HG02610 (cell line): ENCODE data around the gene CCDC120.

Experiments used
- ATAC-seq: cut with Tn5 transposase; IDR thresholded peaks from one replicate; pipeline ENCODE4 v1.9.1; 2021; ENCODE audit warnings: mild to moderate bottlenecking, moderate library complexity; ENCODE audit not compliant: unreplicated experiment

CCDC120 gene

DNA sequence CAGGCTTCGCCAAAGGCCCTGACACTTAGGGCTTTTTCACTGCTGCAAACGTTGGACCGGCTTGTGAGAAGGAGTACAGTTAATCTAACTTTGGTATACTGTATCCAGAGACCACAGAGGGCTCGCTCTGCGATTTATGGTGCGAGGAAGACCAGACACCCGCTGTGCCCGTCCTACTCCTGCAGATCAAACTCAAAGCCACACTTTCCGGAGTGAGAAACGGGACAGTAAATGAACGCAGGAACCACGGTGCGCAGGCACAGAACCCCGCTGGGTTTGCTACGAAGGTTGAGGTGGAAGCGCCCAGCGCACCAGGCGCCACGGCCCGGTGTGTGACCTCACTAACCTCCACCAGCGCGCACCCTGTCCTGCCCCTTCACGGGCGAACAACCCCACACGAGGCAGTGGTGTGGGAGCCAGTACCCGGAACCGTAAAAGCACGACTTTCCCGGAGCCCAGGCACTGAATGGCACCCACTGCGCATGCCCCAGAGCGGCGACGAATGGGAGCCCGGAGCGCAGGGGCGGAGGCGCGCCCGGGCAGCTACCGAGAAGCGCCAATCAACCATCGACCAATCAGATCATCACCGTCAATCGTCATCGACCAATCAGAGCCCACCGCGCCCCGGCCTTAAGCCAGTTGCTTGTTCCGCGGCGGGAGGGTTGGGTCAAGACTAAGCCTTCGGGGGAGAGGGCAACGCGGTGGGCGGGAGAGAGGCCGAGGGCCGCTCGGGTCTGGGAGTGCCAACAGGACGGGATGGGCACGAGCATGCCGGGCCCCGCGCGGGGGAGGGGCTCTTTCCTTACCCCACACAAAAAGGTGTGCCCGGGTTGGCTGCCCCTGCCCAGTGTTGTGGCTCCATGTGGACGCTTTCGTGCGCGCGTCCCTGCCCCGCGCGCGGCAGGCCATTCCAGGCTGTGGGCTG, 42.2 kb downstream of the CCDC120 start:
- ATAC-seq = peak; percentile 98

DNA sequence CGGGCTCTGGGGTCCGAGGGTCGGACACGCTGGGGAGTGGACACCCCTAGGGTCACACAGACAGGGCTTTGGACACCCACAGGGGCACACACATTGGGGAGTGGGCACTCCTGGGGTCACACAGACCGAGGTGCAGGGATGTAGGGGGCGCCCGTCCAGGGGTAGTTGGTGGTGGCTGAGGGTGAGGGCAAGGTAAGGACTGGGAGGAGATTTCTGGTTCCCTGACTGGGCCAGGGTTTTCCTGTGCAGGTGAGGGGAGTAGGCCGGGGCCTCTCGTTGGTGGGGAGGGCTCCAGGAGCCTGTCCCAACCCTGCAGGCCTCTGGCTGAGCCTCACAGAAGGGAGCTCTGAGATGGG, 42.8 kb downstream of the CCDC120 start:
- ATAC-seq = no peak

DNA sequence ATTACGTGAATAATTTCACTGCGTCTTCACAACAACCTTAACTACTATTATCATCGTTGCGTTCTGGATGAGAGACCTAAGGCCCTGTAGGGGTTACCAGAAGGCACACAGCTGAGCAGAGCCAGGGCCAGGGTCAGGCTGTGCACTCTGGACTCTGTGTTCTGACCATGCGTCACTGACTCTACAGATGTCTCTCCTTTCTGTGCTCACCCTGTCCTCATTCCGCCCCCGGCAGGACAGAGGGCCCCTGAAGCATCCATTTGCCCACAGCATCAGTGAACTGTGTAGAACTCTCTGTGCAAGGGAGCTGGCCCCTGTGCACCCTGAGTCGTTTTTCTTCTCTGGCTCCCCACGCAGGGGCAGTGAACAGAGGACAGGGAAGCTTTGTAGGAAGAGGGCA, 43.4 kb downstream of the CCDC120 start:
- ATAC-seq = no peak

DNA sequence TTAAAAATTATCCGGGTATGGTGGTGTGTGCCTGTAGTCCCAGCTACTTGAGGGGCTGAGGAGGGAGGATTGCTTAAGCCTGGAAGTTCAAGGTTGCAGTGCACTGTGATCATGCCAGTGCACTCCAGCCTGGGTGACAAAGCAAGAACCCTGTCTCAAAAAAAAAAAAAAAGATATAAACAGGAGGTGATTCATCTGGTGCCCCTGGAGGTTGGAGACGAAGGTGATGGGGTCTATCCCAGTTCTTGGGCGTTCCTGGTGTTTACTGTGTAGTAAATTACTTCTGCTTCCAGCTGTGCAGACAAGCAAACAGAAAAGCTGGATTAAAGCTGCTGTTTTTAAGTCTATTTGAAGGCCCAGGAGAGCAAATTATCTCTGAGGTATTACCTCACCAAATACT, 44.8 kb downstream of the CCDC120 start:
- ATAC-seq = no peak

DNA sequence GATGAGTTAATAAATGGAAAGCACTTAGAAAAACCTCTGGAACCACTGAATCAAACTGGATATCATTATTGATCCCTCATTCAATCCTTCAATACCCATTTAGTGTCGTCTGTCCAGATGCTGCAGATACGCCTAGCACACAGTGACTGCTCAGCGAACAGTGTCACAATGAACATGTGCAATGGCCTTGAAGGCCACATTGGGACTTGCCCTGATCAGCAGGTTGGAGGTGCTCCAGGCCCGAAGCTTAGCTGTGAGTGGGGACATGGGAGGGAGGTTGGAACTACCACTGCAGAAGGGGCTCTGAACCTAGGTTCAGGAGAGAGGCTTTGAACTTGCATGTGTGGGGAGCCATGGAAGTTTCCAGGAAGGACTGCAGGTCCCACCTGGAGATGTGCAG, 47.5 kb downstream of the CCDC120 start:
- ATAC-seq = no peak

DNA sequence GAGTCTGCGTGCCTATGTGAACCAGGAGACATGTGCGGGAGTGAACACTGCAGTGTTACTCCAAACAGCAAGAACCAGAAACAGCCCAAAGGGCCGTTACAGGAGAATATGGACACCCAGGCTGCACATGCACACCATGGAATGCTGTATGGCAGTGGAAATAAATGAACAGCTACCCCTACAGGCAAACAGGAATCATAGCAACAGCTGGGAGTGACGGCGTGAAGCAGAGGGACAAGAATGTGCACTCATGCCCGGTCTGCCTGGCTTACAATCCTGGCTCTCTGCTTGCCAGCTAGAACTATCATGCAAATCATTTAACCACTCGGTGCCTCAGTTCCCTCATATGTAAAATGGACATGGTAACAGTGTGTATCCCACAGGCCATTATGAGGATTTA, 48.1 kb downstream of the CCDC120 start:
- ATAC-seq = no peak

DNA sequence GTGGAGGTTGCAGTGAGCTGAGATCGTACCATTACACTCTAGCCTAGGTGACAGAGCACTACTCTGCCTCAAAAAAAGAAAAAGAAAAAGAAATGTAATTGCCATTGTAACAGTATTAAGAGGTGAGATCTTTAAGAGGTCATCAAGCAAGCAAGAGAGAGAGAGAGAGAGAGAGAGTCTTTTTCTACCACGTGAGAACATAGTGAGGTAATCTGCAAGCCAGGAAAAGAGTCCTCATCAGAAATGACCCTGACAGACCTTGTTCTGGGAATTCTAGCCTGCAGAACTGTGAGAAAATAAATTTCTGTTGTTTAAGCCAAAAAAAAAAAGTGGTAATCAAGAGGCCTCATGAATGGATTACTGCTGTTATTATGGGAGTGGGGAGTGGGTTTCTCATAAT, 49.8 kb downstream of the CCDC120 start:
- ATAC-seq = no peak

DNA sequence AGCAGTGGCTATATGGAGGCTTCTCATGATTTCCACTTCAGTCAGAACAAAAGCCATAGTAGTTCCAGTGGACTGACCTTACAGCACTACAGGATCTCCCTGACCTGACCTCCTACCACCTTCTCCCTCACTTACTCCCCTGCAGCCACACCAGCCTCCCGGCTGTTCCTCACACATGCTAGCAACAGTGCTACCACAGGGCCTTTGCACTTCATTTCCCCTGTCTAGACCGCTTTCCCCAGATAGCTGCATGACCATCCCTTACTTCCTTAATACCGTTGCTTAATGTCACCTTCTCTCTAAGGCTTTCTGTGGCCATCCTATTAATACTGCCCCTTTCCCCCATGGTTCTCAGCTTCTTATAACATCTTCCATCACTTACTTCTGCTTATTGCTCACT, 51.6 kb downstream of the CCDC120 start:
- no peak for ATAC-seq

DNA sequence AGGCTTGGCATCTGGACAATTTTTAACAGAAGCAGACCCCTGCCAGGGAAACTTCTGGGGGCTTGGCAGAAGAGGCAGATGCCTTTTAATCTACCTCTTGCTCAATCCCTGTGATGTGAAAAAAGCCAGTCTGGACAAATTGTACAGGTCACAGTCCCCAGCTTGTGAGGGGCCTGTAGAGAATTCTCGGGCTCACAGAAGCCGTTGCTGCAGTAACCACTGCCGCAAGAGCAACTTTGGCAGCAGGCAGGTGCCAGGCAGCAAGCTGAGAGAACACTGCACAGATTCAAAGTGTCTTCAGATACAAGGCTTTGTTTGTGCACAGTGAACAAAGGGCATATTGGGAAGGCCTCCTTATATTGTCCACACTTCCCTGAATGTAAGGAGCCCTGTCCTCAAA, 53.0 kb downstream of the CCDC120 start:
- ATAC-seq = no peak

DNA sequence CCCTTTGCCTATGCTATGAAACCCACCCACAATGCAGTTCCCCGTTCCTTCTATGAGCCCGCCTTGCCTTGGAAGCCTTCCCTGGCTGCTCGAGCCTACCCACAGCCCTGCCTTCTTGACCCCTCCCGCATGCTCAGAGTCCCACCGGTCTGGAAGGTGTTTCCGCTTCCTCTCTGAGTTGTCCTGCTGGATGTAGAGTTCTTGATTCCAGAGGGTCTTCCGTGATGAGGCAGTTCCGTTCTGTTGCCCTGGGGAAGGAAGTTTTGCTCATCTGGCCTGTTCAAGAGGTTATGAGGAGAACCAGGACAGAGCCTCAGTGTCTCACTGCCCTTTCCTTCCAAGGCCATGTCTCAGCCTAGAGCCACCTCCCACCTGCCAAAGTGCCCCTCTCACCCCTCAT, 57.3 kb downstream of the CCDC120 start:
- ATAC-seq = no peak

DNA sequence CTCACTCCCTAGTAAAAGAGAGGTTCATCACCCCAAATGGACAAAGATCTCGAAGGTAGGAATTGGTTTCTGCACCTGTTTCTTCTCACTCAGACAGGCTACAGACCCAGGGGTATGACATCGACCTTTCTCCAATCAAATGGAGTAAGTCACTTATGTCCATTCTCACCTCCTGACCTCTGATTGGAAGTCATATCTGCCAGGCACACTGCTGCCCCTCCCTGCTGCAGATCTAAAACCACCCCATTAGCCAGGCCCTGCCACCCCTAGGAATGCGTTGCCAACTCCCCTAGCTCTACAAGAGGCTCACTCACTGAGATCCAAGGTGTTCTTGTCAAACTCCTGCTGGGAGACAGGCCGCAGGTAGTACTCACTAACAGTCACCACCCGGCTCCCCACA, 57.9 kb downstream of the CCDC120 start:
- no peak for ATAC-seq

DNA sequence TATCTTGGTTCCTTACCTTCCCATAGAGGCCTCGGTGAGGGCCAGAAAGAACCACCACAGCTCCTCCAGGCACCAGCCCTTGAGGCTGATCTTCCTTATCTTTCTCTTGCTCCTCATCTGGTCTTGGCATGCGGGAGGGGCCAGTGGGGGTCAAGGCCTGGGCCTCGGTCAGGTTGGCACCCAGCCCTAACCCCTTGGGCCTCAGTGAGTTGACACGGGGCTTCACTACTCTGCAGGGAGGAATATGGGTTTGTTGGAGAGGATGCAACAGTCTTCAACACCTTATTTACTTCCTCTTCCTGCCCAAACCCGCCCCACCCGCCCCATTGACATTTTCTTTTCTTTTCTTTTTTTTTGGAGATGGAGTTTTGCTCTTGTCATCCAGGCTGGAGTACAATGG, 58.8 kb downstream of the CCDC120 start:
- no peak for ATAC-seq
